Ovary (tissue), 9 donors: ENCODE results near the gene FILIP1L. TPM values are rescaled to one million over a fixed set of nuclear protein-coding genes. Genes with fewer than 3 reads are reported as not detected.
"Not testable (repeated sequence)": the region's sequence is repeated elsewhere in the genome, so short reads cannot be mapped to it uniquely, and the experiment has no call there.

Experiments used
- DNase-seq, 5 donors: peaks; one replicate each; pipeline ENCODE4 v3.0.0-alpha.2; 2019 to 2020
- H3K27ac ChIP-seq, 2 donors: fragments of 200-600 bp; one replicate each; pipeline versions ENCODE4 v1.5.1 to v1.8.0; 2019 to 2022
- H3K27me3 ChIP-seq: fragments of 200-600 bp; one replicate; pipeline ENCODE4 v1.8.0; 2022
- H3K36me3 ChIP-seq: fragments of 200-600 bp; sonication (generic); one replicate; pipeline ENCODE4 v1.5.1; 2019
- H3K4me1 ChIP-seq: one replicate; pipeline ENCODE4 v1.8.1; 2013; ENCODE audit warnings: mild to moderate bottlenecking, moderate library complexity; ENCODE audit not compliant: insufficient read depth
- H3K4me3 ChIP-seq: fragments of 200-600 bp; sonication (generic); one replicate; pipeline ENCODE4 v1.5.1; 2017
- H3K9me3 ChIP-seq, 2 donors: fragments of 200-600 bp in 1 of 2; sonication (generic) in 1 of 2; one replicate each; pipeline versions ENCODE4 v1.5.1 to v1.8.1; 2013 to 2019; ENCODE audit warnings: mild to moderate bottlenecking in 1 of 2, moderate library complexity in 1 of 2
- CTCF ChIP-seq, 3 donors: fragments of 450-650 bp in 2 of 3; fragments of 200-600 bp in 1 of 3; IDR thresholded peaks; one replicate each; pipeline versions ENCODE4 v1.5.1 to v1.8.0; 2016 to 2022; ENCODE audit warnings: antibody characterized with exemption in 3 of 3, mild to moderate bottlenecking in 1 of 3
- EP300 ChIP-seq: sonication (generic); formaldehyde crosslinking; IDR thresholded peaks from one replicate; pipeline ENCODE4 v1.6.1; 2017; ENCODE audit warnings: antibody characterized with exemption
- POLR2A ChIP-seq: fragments of 450-650 bp; IDR thresholded peaks from one replicate; pipeline ENCODE4 v1.6.1; 2017; ENCODE audit warnings: antibody characterized with exemption, mild to moderate bottlenecking, moderate library complexity
- WGBS, 3 donors: extraction: QIAGEN DNeasy Blood & Tissue Kit in 1 of 3; methylation state at CpG; one replicate each; pipeline versions ENCODE4 v1.1.5 to v1.1.7; 2013 to 2017; 5-methylcytosine and 5-hydroxymethylcytosine counted together
- intact Hi-C, 4 donors: fragments of 100-400 bp; cut with DNase I; formaldehyde crosslinking; loops; one replicate each; pipeline versions ENCODE4 v1.11.0 to v1.15.1; 2022 to 2023
- polyA plus RNA-seq, 2 donors: library from polyadenylated mRNA; stranded (reverse); fragments of 200-250 nt in 1 of 2; fragments of 350-450 nt in 1 of 2; fragmentation: Illumina TruSeq in 1 of 2; extraction: RNeasy Lipid Tissue Mini Kit (QIAGEN cat#74804) in 1 of 2; gene quantifications; one replicate each; pipeline ENCODE4 v1.2.3, GENCODE V29; 2013 to 2014
- total RNA-seq, 7 donors: library from RNA; depleted of rRNA in 2 of 7; stranded (reverse); fragments of >200 nt in 2 of 7; fragmentation: NEBNext Ultra II Directional in 3 of 7; extraction: Animal tissue kit (Norgen Biotek cat#: 25700) in 3 of 7; gene quantifications; one replicate each; pipeline versions ENCODE4 v1.1.0 to v1.2.4, GENCODE V29; 2016 to 2023
- donor health status: DM: no; HTN: no; CAD: no; lungs with moderate emphysema.
- donor health status: DM: no; HTN: no; CAD: no.
- donor health status: Bipolar disorder and iron deficiency.
- donor health status: DM: yes; HTN: yes; CAD: no.
- donor health status: DM: no; HTN: no; CAD: no.
- donor health status: DM: yes; HTN: yes; CAD: no.

Gene FILIP1L
- total and polyA plus RNA-seq, 9 donors: 23.7 to 174 (median 110) TPM

- Histone ChIP-seq H3K36me3 (no peaks in the 10 kb centered on the region), H3K27ac (peak overlapping the region in 1 of 2 donors; percentile 67), H3K4me1 (peaks cover 17% of the 10 kb centered on the region), H3K9me3 (no peaks in the 10 kb centered on the region), H3K4me3 (no peak overlapping the region), H3K27me3 (no peaks in the 10 kb centered on the region)
- 53 to 70% (median 57%) methylated on average over 2 of the region's 2 CpGs for WGBS, 3 donors
- intact Hi-C loops: no loop called here
- no peak for DNase-seq
- no peak for TF ChIP-seq POLR2A
- TF ChIP-seq EP300: no peak
- no peak for TF ChIP-seq CTCF (IDR thresholded peaks at IDR 0.05)
Measured at GRCh38 chr3:100099621-100100020, 14.7 kb downstream of the FILIP1L start.

GRCh38 chr3:100098784-100099070, 15.6 kb downstream of the FILIP1L start:
- Histone ChIP-seq H3K36me3 (no peaks in the 10 kb centered on the region), H3K4me1 (peaks cover 10% of the 10 kb centered on the region), H3K27ac (peak overlapping the region in 1 of 2 donors; percentile 67), H3K9me3 (no peaks in the 10 kb centered on the region), H3K27me3 (no peaks in the 10 kb centered on the region), H3K4me3 (no peak overlapping the region)
- intact Hi-C loops: no loop called here
- TF ChIP-seq POLR2A (no peak), EP300 (no peak), CTCF (IDR thresholded peaks at IDR 0.05) (no peak)
- DNase-seq: no peak

GRCh38 chr3:100097919-100098783, 16.1 kb downstream of the FILIP1L start:
- Histone ChIP-seq H3K4me3 (no peak overlapping the region), H3K4me1 (peaks cover 9% of the 10 kb centered on the region), H3K27ac (peak overlapping the region in 1 of 2 donors; percentile 67), H3K36me3 (no peaks in the 10 kb centered on the region), H3K27me3 (no peaks in the 10 kb centered on the region), H3K9me3 (no peaks in the 10 kb centered on the region)
- intact Hi-C loops: no loop called here
- DNase-seq: peak in 3 of 5 donors; percentile 32 to 45 (median 33)
- 32 to 43% (median 35%) methylated on average over 6 of the region's 6 CpGs for WGBS, 3 donors
- no peak for TF ChIP-seq CTCF (IDR thresholded peaks at IDR 0.05)
- no peak for TF ChIP-seq POLR2A
- no peak for TF ChIP-seq EP300

- intact Hi-C loops: no loop called here
- no peak overlapping the region for H3K4me3 ChIP-seq
- peak overlapping the region in 1 of 2 donors; percentile 30 for H3K27ac ChIP-seq
- H3K9me3 ChIP-seq: no peaks in the 10 kb centered on the region
- H3K36me3 ChIP-seq: no peaks in the 10 kb centered on the region
- H3K27me3 ChIP-seq: no peaks in the 10 kb centered on the region
- TF ChIP-seq EP300 (no peak), CTCF (IDR thresholded peaks at IDR 0.05) (no peak), POLR2A (no peak)
- H3K4me1 ChIP-seq: peaks cover 8% of the 10 kb centered on the region
- DNase-seq: no peak
- WGBS, 3 donors: 94 to 97% (median 95%) methylated on average over 2 of the region's 2 CpGs
Measured at GRCh38 chr3:100096866-100097265, 17.4 kb downstream of the FILIP1L start.

GRCh38 chr3:100096286-100096685, 18.0 kb downstream of the FILIP1L start:
- 89 to 95% (median 94%) methylated on average over 1 of the region's 1 CpG for WGBS, 3 donors
- not testable (repeated sequence) for H3K9me3 ChIP-seq

More at GRCh38 chr3:100096286-100096685, 18.0 kb downstream of the FILIP1L start:
- H3K36me3 ChIP-seq, DNase-seq, H3K27me3 ChIP-seq, H3K4me3 ChIP-seq, intact Hi-C loops, H3K4me1 ChIP-seq, H3K27ac ChIP-seq: not testable (repeated sequence)
